Astrocyte of the cerebellum (primary cell): ENCODE measurements around the gene MEI1.

Experiments
- DNase-seq: peaks from one replicate; pipeline ENCODE4 v3.0.0-alpha.2; 2011; ENCODE audit warnings: low read depth
- H3K4me3 ChIP-seq: 2 replicates; pipeline ENCODE4 v1.5.1; 2011; ENCODE audit warnings: mild to moderate bottlenecking, low read depth, low read length, moderate library complexity
- CTCF ChIP-seq: IDR thresholded peaks from 2 replicates; pipeline ENCODE4 v1.5.1; 2012; ENCODE audit warnings: low read length, low read depth, moderate library complexity, mild to moderate bottlenecking; ENCODE audit errors: missing control alignments
- in situ Hi-C: cut with HindIII; loops from 2 replicates; pipeline ENCODE4 v1.10.0; 2017; ENCODE audit warnings: low sequenced_read_pairs

The MEI1 gene

GRCh38 chr22:41782751-41783150 lies 83.4 kb downstream of the MEI1 start:
- no peak overlapping the region for H3K4me3 ChIP-seq
- in situ Hi-C loops: no loop called here
- no peak for TF ChIP-seq CTCF
- DNase-seq: no peak

GRCh38 chr22:41787331-41787730 lies 88.0 kb downstream of the MEI1 start:
- in situ Hi-C loops: no loop called here
- no peak for DNase-seq
- H3K4me3 ChIP-seq: no peak overlapping the region
- TF ChIP-seq CTCF: no peak

GRCh38 chr22:41793871-41794270 lies 94.6 kb downstream of the MEI1 start:
- in situ Hi-C loops: no loop called here
- TF ChIP-seq CTCF: no peak
- no peak overlapping the region for H3K4me3 ChIP-seq
- DNase-seq: no peak

GRCh38 chr22:41798736-41799135 lies 99.4 kb downstream of the MEI1 start:
- TF ChIP-seq CTCF: no peak
- no peak for DNase-seq
- in situ Hi-C loops: no loop called here
- H3K4me3 ChIP-seq: no peak overlapping the region

- peak overlapping the region; percentile 83 for H3K4me3 ChIP-seq
- in situ Hi-C loops: no loop called here
- no peak for TF ChIP-seq CTCF
- DNase-seq: peak; percentile 4
Measured at GRCh38 chr22:41799486-41800347, 100.4 kb downstream of the MEI1 start.

- in situ Hi-C loops: no loop called here
- H3K4me3 ChIP-seq: peak within 1 kb of the TSS; percentile 83
- DNase-seq: peak; percentile 20
- TF ChIP-seq CTCF: no peak
Measured at GRCh38 chr22:41800348-41801146, 101.2 kb downstream of the MEI1 start, which contains the start of gene CCDC134. CCDC134 (plus strand) TSS chr22:41800679; CDS start chr22:41808891, 8,212 bp downstream.
